Colonic mucosa (tissue), 4 donors: ENCODE measurements around the gene CHRNA9. TPM values are rescaled to one million over a fixed set of nuclear protein-coding genes. Genes with fewer than 3 reads are reported as not detected.

Experiments
- DNase-seq: peaks from one replicate; pipeline ENCODE4 v3.0.0-alpha.2; 2020
- H3K27ac ChIP-seq: fragments of 200-600 bp; one replicate; pipeline ENCODE4 v1.8.0; 2021
- H3K27me3 ChIP-seq: fragments of 200-600 bp; one replicate; pipeline ENCODE4 v1.8.0; 2021
- H3K36me3 ChIP-seq: fragments of 200-600 bp; one replicate; pipeline ENCODE4 v1.8.0; 2021
- H3K4me1 ChIP-seq: fragments of 200-600 bp; one replicate; pipeline ENCODE4 v1.8.0; 2021; ENCODE audit warnings: mild to moderate bottlenecking
- H3K4me3 ChIP-seq: fragments of 200-600 bp; one replicate; pipeline ENCODE4 v1.8.0; 2021
- H3K9ac ChIP-seq, 2 donors: one replicate each; pipeline ENCODE4 v1.7.0; 2013; ENCODE audit warnings: control low read depth in 2 of 2, low read depth in 2 of 2, low read length in 2 of 2
- H3K9me3 ChIP-seq: fragments of 200-600 bp; one replicate; pipeline ENCODE4 v1.8.0; 2021
- CTCF ChIP-seq: fragments of 200-600 bp; IDR thresholded peaks from one replicate; pipeline ENCODE4 v1.8.0; 2022; ENCODE audit warnings: antibody characterized with exemption, mild to moderate bottlenecking
- intact Hi-C: fragments of 100-400 bp; cut with DNase I; formaldehyde crosslinking; loops from one replicate; pipeline ENCODE4 v1.14.1; 2022
- total RNA-seq, 2 donors: library from RNA; stranded (reverse); fragmentation: NEBNext Ultra II Directional in 1 of 2; extraction: Animal tissue kit (Norgen Biotek cat#: 25700) in 1 of 2; gene quantifications; one replicate each; pipeline ENCODE4 v1.2.1, GENCODE V29; 2021
- donor health status: healthy.
- donor health status: DM: no; HTN: no; CAD: no.
- donor health status: DM: no; HTN: no; CAD: no.

CHRNA9 gene
- total RNA-seq, 2 donors from 2014 or later: not detected

DNA sequence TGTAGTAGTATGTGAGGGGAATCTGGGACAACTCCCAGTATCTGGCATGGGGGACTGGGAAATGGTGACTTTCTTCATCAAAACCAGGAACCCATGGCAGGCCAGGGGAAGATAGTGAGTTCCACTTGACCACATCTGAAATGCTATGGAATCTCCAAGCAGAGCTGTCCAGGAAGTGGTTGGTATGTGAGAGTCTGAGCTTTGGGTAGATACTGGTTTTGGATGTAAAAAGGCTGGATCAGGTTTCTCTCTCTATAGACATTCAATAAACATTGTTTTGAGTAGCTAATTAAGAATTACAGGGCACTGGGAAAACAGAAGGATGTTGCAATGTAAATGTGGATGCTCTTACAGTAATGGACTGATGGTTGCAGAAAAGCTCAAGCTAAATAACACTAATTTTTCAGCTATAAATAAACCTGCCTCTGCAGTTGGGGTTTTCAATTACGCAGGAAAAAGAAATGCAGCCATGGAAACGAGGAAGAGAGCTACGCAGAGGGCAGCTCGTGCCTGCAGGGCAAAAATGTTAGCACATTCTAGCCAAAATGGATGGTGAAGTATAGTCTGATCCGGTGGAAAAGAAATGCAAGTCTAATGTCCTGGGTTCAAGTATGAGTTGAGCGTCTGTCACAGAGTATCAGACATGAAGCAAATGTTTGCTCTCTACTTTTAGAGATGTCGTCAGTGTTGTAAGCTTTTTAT, 13.4 kb upstream of the CHRNA9 start:
- H3K36me3 ChIP-seq: no peaks in the 10 kb centered on the region
- intact Hi-C loops: no loop called here
- no peaks in the 10 kb centered on the region for H3K4me1 ChIP-seq
- H3K4me3 ChIP-seq: no peak overlapping the region
- no peak for TF ChIP-seq CTCF
- no peaks in the 10 kb centered on the region for H3K27me3 ChIP-seq
- H3K9ac ChIP-seq: no peak overlapping the region
- H3K9me3 ChIP-seq: no peaks in the 10 kb centered on the region
- DNase-seq: no peak
- H3K27ac ChIP-seq: no peak overlapping the region

- TF ChIP-seq CTCF: no peak
- DNase-seq: no peak
- no peaks in the 10 kb centered on the region for H3K4me1 ChIP-seq
- H3K9ac ChIP-seq: no peak overlapping the region
- H3K27me3 ChIP-seq: no peaks in the 10 kb centered on the region
- H3K36me3 ChIP-seq: no peaks in the 10 kb centered on the region
- no peak overlapping the region for H3K4me3 ChIP-seq
- H3K9me3 ChIP-seq: no peaks in the 10 kb centered on the region
- intact Hi-C loops: no loop called here
- no peak overlapping the region for H3K27ac ChIP-seq
These were observed 12.3 kb upstream of the CHRNA9 start for GRCh38 chr4:40322811-40323210.

GRCh38 chr4:40323866-40324265, 11.3 kb upstream of the CHRNA9 start:
- no peak for DNase-seq
- no peaks in the 10 kb centered on the region for H3K36me3 ChIP-seq
- no peak for TF ChIP-seq CTCF
- H3K9me3 ChIP-seq: no peaks in the 10 kb centered on the region
- no peak overlapping the region for H3K4me3 ChIP-seq
- no peaks in the 10 kb centered on the region for H3K4me1 ChIP-seq
- no peak overlapping the region for H3K27ac ChIP-seq
- intact Hi-C loops: no loop called here
- H3K9ac ChIP-seq: no peak overlapping the region
- no peaks in the 10 kb centered on the region for H3K27me3 ChIP-seq

GRCh38 chr4:40325406-40326019, 9.6 kb upstream of the CHRNA9 start:
- no peaks in the 10 kb centered on the region for H3K9me3 ChIP-seq
- H3K4me1 ChIP-seq: no peaks in the 10 kb centered on the region
- peak; percentile 87 for TF ChIP-seq CTCF
- no peak overlapping the region for H3K9ac ChIP-seq
- H3K27ac ChIP-seq: no peak overlapping the region
- intact Hi-C loops: no loop called here
- H3K36me3 ChIP-seq: no peaks in the 10 kb centered on the region
- no peaks in the 10 kb centered on the region for H3K27me3 ChIP-seq
- H3K4me3 ChIP-seq: no peak overlapping the region
- DNase-seq: peak; percentile 50

- no peak for DNase-seq
- TF ChIP-seq CTCF: no peak
- Histone ChIP-seq H3K27me3 (no peaks in the 10 kb centered on the region), H3K27ac (no peak overlapping the region), H3K4me1 (no peaks in the 10 kb centered on the region), H3K9me3 (no peaks in the 10 kb centered on the region), H3K4me3 (no peak overlapping the region), H3K36me3 (no peaks in the 10 kb centered on the region), H3K9ac (no peak overlapping the region)
- intact Hi-C loops: no loop called here
These were observed 7.8 kb upstream of the CHRNA9 start for GRCh38 chr4:40327340-40327739.
